Effector memory CD4-positive, alpha-beta T cell (primary cell): Measurements from ENCODE around the gene UBC.
A peak's percentile ranks its signal among the peaks of the same experiment; 100 is the strongest.
"Not testable (repeated sequence)": the region's sequence is repeated elsewhere in the genome, so short reads cannot be mapped to it uniquely, and the experiment has no call there.

Source experiments
- DNase-seq, 3 donors: peaks; one replicate each; pipeline ENCODE4 v3.0.0-alpha.2; 2020
- H3K27ac ChIP-seq: 2 replicates; pipeline ENCODE4 v1.7.0; 2013; ENCODE audit warnings: mild to moderate bottlenecking, low read length, moderate library complexity; ENCODE audit not compliant: insufficient read depth, poor library complexity, severe bottlenecking
- H3K27me3 ChIP-seq: replicated peaks from 2 replicates; pipeline ENCODE4 v1.7.0; 2013; ENCODE audit warnings: mild to moderate bottlenecking, low read length; ENCODE audit not compliant: insufficient read depth, control insufficient read depth, poor library complexity, severe bottlenecking
- H3K36me3 ChIP-seq: 2 replicates; pipeline ENCODE4 v1.7.0; 2013; ENCODE audit warnings: mild to moderate bottlenecking, low read length, moderate library complexity; ENCODE audit not compliant: control insufficient read depth, insufficient read depth
- H3K4me1 ChIP-seq: 2 replicates; pipeline ENCODE4 v1.7.0; 2013; ENCODE audit warnings: low read length, mild to moderate bottlenecking; ENCODE audit not compliant: control insufficient read depth, insufficient read depth, poor library complexity, severe bottlenecking
- H3K4me3 ChIP-seq: 2 replicates; pipeline ENCODE4 v1.7.0; 2013; ENCODE audit warnings: low read length, low read depth, mild to moderate bottlenecking; ENCODE audit not compliant: insufficient read depth, poor library complexity, severe bottlenecking
- H3K9me3 ChIP-seq: 2 replicates; pipeline ENCODE4 v1.7.0; 2013; ENCODE audit warnings: mild to moderate bottlenecking, low read length, moderate library complexity; ENCODE audit not compliant: control insufficient read depth

Gene UBC

DNA sequence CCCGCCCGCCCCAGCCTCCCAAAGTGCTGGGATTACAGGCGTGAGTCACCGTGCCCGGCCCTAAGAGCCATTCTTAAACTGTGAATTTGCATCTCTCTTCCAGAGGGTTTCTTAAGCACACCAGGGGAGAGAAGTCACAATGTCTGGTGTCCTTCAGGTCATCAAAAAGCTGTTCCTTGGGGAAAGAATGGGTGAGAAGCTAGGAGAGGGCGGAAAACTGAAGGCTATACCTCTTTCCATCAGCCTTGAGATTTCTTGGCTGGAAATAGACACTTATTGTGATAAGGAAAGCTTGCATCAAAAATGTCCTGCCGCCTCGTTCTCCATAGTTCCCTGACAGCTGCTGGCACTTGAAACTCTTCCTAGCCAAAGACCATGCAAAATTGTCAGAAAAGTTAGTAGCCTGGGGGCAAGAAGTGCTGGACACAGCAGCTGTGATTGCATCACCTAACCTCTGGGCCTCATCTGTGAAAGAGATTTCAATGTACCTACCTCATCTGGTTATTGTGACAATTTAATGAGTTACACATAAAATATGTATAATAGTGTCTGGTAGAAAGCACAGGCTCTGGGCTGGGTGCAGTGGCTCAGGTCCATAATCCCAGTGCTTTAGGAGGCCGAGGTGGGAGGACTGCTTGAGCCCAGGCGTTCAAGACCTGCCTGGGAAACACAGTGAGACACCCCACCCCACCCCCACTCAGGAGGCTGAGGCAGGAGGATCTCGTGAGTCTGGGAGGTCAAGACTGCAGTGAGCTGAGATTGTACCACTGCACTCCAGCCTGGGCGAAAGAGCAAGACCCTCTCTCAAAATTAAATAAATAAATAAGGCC is 9.7 kb upstream of the UBC start:
- no peak for DNase-seq
- H3K27ac ChIP-seq, result no peak overlapping the region
- no peaks in the 10 kb centered on the region for H3K36me3 ChIP-seq

GRCh38 chr12:124921200-124922031 is 7.0 kb upstream of the UBC start:
- H3K4me1 ChIP-seq, result peaks cover 49% of the 10 kb centered on the region
- H3K27ac ChIP-seq, result peak overlapping the region; percentile 90
- H3K4me3 ChIP-seq, result peak overlapping the region; percentile 16
- no peaks in the 10 kb centered on the region for H3K36me3 ChIP-seq
- peak; percentile 40 to 58 (median 47) for DNase-seq
- no peaks in the 10 kb centered on the region for H3K9me3 ChIP-seq
- H3K27me3 ChIP-seq, result no peaks in the 10 kb centered on the region

More for the DNA sequence above, 9.7 kb upstream of the UBC start:
- no peak overlapping the region for H3K4me3 ChIP-seq
- peaks cover 40% of the 10 kb centered on the region for H3K4me1 ChIP-seq
- no peaks in the 10 kb centered on the region for H3K27me3 ChIP-seq
- no peaks in the 10 kb centered on the region for H3K9me3 ChIP-seq

DNA sequence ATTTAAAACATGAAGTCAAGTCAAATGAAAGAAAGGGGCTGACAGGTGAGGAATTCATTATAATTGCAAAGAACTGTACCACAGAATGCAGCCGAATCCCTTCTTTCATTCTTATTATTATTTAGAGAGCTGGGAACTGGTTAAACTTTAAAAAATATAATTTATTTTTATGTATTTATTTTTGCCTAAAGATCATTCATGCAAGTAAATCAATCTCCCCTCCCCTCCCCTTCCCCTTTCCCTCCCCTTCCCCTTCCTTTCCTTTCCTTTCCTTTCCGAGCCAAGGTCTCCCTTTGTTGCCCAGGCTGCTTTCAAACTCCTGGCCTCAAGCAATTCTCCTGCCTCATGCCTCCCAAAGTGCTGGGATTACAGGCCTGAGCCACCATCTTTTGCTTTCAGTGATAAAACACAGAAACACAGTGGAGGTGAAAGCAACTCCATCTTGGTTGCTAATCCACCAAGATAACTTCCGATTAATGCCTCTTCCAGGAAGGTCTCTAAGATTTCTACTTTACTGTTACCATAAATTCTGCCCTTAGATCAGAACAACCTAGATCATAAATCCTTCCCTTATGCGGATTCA is 6.0 kb upstream of the UBC start:
- peaks cover 59% of the 10 kb centered on the region for H3K4me1 ChIP-seq

DNA sequence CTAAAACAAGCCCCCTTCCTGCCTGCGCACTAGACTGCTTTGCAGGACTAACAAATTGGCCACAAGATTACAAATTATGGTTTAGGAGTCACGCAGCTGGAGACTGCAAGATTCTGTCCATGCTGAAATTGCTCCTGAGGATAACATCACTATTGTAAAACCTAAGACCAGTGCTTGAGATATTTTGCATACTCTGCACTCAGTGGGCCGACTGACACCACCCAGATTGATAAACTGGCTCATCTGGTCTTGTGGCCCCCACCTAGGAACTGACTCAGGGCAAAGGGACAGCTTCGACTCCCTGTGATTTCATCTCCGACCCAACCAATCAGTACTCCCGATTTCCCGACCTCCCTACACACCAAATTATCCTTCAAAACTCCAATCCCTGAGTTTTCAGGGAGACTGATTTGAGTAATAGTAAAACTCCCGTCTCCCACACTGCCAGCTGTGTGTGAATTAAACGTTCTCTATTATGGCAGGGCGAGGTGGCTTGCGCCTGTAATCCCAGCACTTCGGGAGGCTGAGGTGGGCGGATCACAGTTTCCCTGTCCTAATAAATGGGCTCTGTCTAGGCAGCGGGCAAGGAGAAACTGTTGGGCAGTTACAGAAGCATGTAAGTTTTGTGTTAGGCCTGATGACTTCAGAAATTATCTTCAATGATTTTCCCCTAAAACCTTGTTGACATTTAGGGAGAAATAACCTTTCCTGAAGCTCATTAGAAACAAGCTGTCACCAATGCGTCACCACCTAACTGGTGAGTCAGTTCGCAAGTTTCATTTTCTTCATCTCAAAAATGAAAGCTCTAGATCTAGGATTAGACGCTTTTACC is 5.3 kb upstream of the UBC start:
- H3K27ac ChIP-seq, result peak overlapping the region; percentile 90
- peaks cover 64% of the 10 kb centered on the region for H3K4me1 ChIP-seq
- no peaks in the 10 kb centered on the region for H3K9me3 ChIP-seq
- peak in 1 of 3 donors; percentile 29 for DNase-seq
- no peaks in the 10 kb centered on the region for H3K27me3 ChIP-seq
- H3K4me3 ChIP-seq, result peak overlapping the region; percentile 28
- H3K36me3 ChIP-seq, result no peaks in the 10 kb centered on the region

More for the DNA sequence above, 6.0 kb upstream of the UBC start:
- Histone ChIP-seq H3K27ac (peak overlapping the region; percentile 90), H3K4me3 (peak overlapping the region; percentile 19), H3K27me3 (no peaks in the 10 kb centered on the region), H3K36me3 (no peaks in the 10 kb centered on the region), H3K9me3 (no peaks in the 10 kb centered on the region)
- DNase-seq, result no peak

DNA sequence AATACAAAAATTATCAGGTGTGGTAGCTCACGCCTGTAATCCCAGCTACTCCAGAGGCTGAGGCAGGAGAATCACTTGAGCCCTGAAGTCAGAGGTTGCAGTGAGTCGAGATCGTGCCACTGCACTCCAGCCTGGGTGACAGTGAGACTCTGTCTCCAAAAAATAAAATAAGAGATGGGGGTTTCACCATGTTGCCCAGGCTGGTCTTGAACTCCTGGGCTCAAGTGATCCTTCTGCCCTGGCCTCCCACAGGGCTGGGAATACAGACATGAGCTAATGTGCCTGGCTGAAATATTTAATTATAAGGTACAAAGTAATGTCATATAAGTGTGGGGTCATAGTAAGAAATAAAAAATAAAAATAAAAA is 4.2 kb upstream of the UBC start:
- H3K36me3 ChIP-seq, DNase-seq, H3K27me3 ChIP-seq, H3K9me3 ChIP-seq: not testable (repeated sequence)
- peak overlapping the region; percentile 90 for H3K27ac ChIP-seq
- peak overlapping the region; percentile 46 for H3K4me3 ChIP-seq
- peaks cover 65% of the 10 kb centered on the region for H3K4me1 ChIP-seq

- Histone ChIP-seq H3K4me1 (peaks cover 68% of the 10 kb centered on the region), H3K27me3 (no peaks in the 10 kb centered on the region), H3K9me3 (no peaks in the 10 kb centered on the region), H3K36me3 (peaks cover 4% of the 10 kb centered on the region), H3K4me3 (peak overlapping the region; percentile 46), H3K27ac (peak overlapping the region; percentile 90)
- no peak for DNase-seq
Observed at GRCh38 chr12:124917841-124918621, 3.6 kb upstream of the UBC start.

DNA sequence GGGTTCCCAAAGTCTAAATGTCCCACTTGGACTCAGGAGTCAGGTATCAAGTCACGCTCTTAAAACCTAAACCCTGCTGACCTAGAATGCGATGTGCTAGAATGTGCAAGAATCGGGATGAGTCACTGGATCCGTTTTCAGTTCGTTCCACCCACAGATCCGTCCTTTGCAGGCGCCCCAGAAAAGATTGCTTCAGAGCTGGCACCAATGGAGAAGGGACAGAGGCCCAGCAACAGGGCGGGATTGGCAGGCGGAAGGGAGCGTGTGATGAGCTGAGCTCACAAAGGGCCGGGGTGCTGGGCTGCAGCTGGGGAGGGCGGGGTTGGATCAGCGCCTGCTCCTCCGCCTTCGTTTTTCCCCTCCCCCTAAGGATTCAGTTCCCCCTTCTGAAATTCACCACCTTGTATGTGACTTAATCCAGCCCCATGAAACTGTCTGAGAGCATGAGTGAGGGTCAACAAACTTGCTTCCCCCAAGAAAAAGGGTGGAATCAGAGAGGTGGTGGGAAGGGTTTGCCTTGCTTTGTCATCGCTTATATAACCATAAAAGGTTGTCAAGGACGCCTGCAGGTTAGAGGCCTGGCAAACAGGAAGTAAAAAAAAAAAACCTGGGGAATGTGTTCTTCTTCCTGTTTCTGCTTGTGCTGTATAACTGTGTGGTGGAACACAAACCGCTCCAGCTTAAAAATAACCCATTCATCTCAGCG is 2.8 kb upstream of the UBC start:
- peaks cover 4% of the 10 kb centered on the region for H3K36me3 ChIP-seq
- peaks cover 68% of the 10 kb centered on the region for H3K4me1 ChIP-seq
- DNase-seq, result peak; percentile 89 to 93 (median 93)
- no peaks in the 10 kb centered on the region for H3K27me3 ChIP-seq
- H3K27ac ChIP-seq, result peak overlapping the region; percentile 90
- H3K9me3 ChIP-seq, result no peaks in the 10 kb centered on the region
- H3K4me3 ChIP-seq, result peak overlapping the region; percentile 46

- DNase-seq, result no peak
- H3K4me1 ChIP-seq, result peaks cover 64% of the 10 kb centered on the region
- no peaks in the 10 kb centered on the region for H3K9me3 ChIP-seq
- peak overlapping the region; percentile 90 for H3K27ac ChIP-seq
- H3K27me3 ChIP-seq, result no peaks in the 10 kb centered on the region
- H3K4me3 ChIP-seq, result peak overlapping the region; percentile 11
- peaks cover 6% of the 10 kb centered on the region for H3K36me3 ChIP-seq
Observed at GRCh38 chr12:124916374-124917134, 2.1 kb upstream of the UBC start.
